ENCODE data around the gene B3GALT5.

The B3GALT5 gene

DNA sequence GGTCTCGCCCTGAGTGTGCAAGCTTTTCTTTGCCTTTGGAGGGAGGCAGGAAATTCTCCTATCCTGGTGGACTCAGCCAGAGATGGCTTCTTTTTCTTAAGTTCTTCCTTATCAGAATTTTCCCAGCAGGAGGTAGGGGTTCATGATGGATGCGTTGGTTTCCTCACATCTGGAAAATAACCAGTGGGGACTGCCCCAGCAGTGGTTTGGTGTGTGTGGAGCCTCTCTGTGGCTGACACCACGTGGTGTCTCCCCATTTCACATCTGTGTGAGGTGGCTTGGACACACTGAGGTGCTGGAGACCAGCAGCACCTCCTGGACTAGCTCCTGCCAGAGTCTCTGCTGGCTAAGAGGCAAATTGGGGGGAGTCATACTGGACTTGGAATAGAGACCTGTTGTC lies 32.6 kb downstream of the B3GALT5 start:
- DNase-seq (ENCODE audit: low read depth): no peak

DNA sequence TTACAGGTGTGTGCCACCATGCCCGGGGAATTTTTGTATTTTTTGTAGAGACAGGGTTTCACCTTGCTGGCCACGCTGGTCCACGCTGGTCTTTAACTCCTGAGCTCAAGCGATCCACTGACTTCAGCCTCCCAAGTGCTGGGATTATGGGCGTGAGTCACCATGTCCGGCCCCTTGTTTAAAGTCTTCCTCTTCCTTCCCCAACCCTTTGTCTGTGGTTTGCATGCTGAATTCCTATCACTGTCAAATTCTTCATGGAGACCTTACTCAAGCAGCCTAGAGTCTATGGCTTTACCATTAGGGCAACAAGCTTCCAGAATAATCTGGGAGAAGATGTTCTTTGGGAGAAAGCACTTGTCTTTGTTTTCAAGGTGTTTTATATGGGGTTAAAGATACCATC lies 34.7 kb downstream of the B3GALT5 start:
- DNase-seq (ENCODE audit: low read depth): no peak

DNA sequence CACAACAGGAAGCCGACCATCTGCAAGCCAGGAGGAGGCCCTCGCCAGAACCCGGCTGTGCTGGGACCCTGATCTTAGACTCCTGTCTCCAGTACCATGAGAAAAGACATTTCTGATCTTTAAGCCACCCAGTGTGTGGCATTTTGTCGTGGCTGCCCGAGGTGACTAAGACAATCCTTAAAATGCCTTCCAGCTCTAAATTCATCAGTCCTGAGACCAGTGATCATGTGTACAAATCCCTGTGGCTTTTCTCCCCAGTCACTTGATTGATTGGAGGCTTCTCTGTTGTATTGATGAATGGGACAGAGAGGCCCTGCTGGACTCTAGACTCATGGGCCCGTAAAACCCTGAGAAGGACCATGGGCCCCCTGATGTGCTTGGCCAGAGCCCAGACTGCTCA lies 36.1 kb downstream of the B3GALT5 start:
- no peak for DNase-seq (ENCODE audit: low read depth)

DNA sequence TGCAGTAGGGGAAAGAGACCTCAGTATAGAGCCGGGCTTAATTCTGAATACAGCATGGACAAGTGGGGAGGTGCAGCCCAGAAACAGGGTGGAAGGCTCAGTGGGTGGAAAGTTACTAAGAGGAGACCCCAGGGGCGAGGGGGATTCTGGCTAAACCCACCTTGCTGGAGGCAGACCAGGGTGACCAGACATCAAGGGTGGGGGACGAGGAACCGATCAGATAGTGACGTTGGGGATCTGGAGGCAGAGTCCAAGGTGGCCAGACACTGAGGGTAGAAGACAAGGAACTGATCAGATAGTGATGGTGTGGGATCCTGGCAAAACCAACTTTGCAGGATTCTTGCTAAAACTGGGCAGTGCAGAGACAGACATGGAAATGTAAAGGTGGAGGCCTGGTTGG lies 36.8 kb downstream of the B3GALT5 start:
- no peak for DNase-seq (ENCODE audit: low read depth)

GRCh38 chr21:39650306-39650705 lies 37.6 kb downstream of the B3GALT5 start:
- no peak for DNase-seq (ENCODE audit: low read depth)

DNA sequence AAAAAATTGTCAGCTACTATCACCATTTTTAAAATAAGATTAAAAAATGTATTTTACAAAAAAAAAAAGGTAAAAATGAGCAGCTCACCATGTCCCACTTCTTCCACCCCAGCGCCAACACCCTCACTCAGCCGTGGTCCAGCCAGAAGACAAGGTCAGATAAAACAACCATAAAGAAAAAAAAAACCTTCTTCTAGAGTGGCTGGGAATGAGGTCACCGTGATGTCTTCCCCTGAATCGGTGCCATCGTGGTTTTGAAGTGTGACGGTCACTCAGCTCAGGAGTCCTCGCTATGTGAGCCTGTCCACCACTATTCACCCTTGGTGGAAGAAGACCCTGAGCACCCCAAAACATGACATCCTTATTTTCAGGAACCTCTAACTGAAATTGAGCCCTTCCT lies 38.1 kb downstream of the B3GALT5 start:
- DNase-seq (ENCODE audit: low read depth): no peak

GRCh38 chr21:39651206-39651605 lies 38.5 kb downstream of the B3GALT5 start:
- DNase-seq (ENCODE audit: low read depth): no peak

DNA sequence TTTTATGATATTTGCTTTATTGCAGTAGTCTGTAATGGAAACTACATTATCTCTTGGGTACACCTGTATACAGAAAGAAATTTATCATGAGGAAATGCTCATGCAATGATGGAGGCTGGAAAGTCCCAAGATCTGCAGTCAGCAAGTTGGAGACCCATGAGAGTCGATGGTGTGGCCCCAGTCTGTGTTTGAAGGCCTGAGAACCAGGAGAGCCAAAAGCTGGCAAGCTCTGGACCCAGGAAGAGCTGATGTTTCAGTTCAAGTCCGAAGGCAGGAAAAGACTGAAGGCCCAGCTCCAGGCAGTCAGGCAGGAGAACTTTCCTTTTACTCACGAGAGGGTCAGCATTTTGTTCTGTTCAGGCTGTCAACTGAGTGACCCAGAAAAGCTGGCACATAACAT lies 42.2 kb downstream of the B3GALT5 start:
- DNase-seq (ENCODE audit: low read depth): no peak

GRCh38 chr21:39655589-39655988 lies 42.8 kb downstream of the B3GALT5 start:
- no peak for DNase-seq (ENCODE audit: low read depth)

DNA sequence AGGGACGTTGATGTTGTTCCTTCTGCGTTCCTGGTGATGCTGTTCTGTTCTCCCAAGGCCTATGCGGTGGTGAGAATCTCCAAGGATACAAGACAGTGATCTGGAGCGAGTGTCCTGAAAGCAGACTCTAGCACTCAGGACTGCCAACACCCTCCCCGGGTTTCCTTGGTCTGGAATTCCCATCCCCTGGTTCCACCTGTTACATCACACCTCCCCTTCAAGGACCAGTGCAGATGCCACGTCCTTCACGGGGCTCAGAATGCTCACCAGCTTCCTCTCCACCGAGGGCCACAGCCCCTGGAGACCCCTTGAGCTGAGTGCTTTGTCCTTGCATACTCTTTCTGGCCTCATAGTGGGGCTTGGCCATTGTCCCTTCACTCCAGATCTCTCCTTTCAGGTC lies 43.5 kb downstream of the B3GALT5 start:
- DNase-seq (ENCODE audit: low read depth): no peak

- no peak for DNase-seq (ENCODE audit: low read depth)
Observed at GRCh38 chr21:39657091-39657689, 44.5 kb downstream of the B3GALT5 start.

DNA sequence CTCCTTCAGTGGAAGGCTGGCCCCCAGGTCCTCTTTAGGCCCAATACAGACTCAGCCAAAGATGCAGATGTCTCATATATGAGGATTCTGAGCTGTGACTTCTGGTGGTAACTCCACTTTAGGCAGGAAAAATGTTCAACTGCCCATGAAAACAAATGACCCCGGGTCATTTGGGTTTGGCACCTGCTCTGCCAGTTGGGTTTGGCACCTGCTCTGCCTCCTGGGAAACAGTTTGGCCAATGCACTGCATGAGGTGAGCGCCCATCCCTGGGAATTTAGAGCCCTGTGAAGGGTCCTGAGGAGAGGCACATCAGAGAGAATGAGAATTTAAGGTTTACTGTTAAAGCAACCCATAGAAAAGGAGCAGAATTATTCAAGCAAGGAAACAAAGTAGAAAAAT lies 45.3 kb downstream of the B3GALT5 start:
- DNase-seq (ENCODE audit: low read depth): no peak

GRCh38 chr21:39659070-39659815 lies 46.5 kb downstream of the B3GALT5 start:
- DNase-seq (ENCODE audit: low read depth): no peak

GRCh38 chr21:39660191-39660980 lies 47.6 kb downstream of the B3GALT5 start:
- DNase-seq (ENCODE audit: low read depth): no peak

DNA sequence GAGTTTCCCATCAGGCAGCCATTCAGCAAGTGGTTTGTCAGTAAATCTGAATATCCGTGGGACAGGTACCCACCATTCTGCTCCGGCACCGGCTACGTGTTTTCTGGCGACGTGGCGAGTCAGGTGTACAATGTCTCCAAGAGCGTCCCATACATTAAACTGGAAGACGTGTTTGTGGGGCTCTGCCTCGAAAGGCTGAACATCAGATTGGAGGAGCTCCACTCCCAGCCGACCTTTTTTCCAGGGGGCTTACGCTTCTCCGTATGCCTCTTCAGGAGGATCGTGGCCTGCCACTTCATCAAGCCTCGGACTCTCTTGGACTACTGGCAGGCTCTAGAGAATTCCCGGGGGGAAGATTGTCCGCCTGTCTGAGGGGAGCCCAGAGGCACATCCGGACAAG lies 48.4 kb downstream of the B3GALT5 start:
- no peak for DNase-seq (ENCODE audit: low read depth)

- no peak for DNase-seq (ENCODE audit: low read depth)
Observed at GRCh38 chr21:39661740-39662139, 49.0 kb downstream of the B3GALT5 start.

- no peak for DNase-seq (ENCODE audit: low read depth)
Observed at GRCh38 chr21:39662411-39662953, 49.7 kb downstream of the B3GALT5 start.

- DNase-seq (ENCODE audit: low read depth): no peak
Observed at GRCh38 chr21:39663066-39663465, 50.3 kb downstream of the B3GALT5 start.

DNA sequence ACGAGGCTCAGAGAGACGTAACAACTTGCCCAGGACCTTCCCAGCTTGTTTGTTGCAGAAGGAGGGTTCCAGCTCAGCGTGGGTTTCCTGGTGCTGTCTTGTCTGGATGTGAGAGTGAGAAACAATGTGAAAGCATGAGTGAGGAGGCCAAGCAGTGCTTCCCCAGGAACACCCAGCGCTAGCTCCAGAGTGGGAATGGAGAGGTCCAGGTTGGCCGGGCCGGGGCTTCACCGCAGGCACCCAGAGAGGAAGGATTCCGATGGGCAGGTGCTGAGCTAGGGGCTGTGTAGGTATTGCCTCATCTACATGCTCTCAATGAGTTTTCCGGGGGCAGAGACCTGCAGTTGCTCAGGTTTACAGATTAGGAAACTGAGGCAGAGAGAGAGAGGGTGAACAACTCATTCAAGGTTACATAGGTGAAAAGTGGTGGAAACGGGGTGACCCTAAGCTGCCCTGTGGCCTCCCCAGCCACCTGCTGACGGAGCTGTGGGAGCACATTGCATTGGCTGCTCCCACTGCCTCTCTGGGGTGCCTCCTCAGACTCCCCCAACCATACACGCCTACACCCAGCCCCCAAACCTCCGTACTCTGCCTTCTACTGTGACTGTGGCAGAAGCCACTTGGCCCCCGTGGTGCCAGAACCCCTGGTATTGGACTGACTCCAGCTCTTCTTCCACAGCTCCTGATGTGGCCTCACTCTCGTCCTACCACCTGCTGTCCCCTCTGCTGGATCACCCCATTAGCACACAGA lies 51.2 kb downstream of the B3GALT5 start:
- no peak for DNase-seq (ENCODE audit: low read depth)

DNA sequence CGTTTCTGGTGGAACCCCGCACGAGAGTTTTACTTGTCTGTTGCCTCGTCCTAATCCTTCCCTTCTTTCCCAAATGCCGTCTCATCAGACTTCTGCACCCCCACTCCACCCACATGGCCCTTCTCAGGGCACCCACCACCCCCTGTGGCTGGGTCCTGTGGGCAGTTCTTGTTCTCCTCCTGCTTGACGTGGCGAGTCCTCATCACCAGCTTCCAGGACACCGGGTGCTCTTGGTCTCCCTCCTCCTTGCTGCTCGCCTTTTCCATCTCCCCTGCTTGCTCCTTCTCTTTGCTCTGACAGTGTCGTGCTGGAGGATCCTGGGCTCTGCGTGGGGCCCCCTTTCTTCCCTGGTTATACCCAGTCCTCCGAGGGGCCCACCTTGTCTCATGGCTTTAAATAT lies 51.8 kb downstream of the B3GALT5 start:
- DNase-seq (ENCODE audit: low read depth): no peak

DNA sequence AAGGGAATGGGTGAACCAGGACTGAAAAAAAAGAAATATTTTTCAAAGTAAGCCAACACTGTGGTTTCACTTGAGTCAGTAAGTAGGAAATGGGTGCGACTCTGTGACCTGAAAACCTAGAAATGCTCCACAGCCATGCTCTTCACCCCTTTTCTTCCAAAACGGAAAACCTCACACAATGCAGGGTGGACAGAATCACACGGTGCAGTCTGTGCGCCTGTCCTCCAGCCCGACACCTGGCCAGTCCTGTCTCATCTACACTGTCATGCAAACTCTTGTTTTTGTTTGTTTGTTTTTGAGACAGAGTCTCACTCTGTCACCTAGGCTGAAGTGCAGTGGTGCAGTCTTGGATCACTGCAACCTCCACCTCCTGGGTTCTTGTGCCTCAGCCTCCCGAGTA lies 53.3 kb downstream of the B3GALT5 start:
- DNase-seq (ENCODE audit: low read depth): no peak

DNA sequence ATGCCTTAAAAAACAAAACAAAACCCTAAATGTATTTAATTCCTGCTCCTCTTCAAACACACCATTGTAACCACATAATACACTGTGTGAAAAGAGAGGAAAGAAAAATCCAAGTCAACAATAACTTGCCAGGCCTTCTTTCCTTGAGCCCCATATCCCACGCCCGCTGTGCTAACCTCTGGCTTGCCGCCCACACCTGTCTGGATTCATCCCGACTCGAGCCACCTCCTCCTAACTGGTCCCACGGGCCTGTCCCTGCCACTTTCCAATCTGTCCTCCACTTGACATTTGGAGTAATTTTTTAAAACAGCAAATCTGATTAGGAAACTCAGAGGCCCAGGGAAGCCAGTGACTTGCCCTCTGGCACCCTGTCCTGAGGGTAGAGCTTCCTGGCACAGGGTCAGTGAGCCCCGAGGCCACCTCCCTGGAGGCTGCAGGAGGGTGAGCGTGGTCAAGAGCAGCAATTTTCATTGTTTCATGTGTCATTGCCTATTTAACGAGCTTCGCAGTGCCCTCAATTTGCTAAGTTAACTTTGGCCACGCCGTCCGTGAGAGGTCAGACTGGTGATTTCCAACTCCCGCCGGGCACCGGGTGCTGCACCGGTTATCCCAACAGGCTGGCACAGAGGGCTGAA lies 54.1 kb downstream of the B3GALT5 start:
- DNase-seq (ENCODE audit: low read depth): no peak

All from activated gamma-delta T cell treated with anti-CD3 and anti-CD28 coated beads, Interleukin-2, amount 50 U/mL, for 16 hours (primary cell).